Liver (tissue), 3 donors: ENCODE data around the gene MN1.

Source experiments
- CTCF ChIP-seq: fragments of 150-350 bp; IDR thresholded peaks from 2 replicates; pipeline ENCODE4 v1.5.1; 2017; ENCODE audit warnings: improper control_type of control experiment, low read depth, low read length; ENCODE audit not compliant: missing input control
- EGR1 ChIP-seq, 2 donors: IDR thresholded peaks; 2 replicates each; pipeline ENCODE4 v1.6.1; 2016 to 2018; ENCODE audit warnings: antibody characterized with exemption in 2 of 2, low read depth in 2 of 2
- MAX ChIP-seq: IDR thresholded peaks from 2 replicates; pipeline ENCODE4 v1.6.1; 2016; ENCODE audit warnings: antibody characterized with exemption
- RAD21 ChIP-seq, 2 donors: IDR thresholded peaks; 2 replicates each; pipeline ENCODE4 v1.6.1; 2016; ENCODE audit warnings: antibody characterized with exemption in 2 of 2, mild to moderate bottlenecking in 2 of 2
- REST ChIP-seq: IDR thresholded peaks from 2 replicates; pipeline ENCODE4 v1.6.1; 2016; ENCODE audit warnings: antibody characterized with exemption, mild to moderate bottlenecking
- donor health status: healthy.
- donor health status: healthy.

GRCh38 chr22:27755521-27756211, 45.9 kb downstream of the MN1 start:
- TF ChIP-seq EGR1 (IDR thresholded peaks at IDR 0.05; ENCODE audit: low read depth in 2 of 2) (no peak), CTCF (no peak), REST (no peak), RAD21 (IDR thresholded peaks at IDR 0.05) (no peak), MAX (no peak)
